ENCODE data around the gene TTC34.

TTC34 gene

GRCh38 chr1:2828586-2829250, 27.2 kb upstream of the TTC34 start:
- DNase-seq (ENCODE audit: low read depth in 3 of 3) = no peak

GRCh38 chr1:2826736-2827292, 25.3 kb upstream of the TTC34 start:
- no peak for DNase-seq (ENCODE audit: low read depth in 3 of 3)

- no peak for DNase-seq (ENCODE audit: low read depth in 3 of 3)
These were observed 24.8 kb upstream of the TTC34 start for GRCh38 chr1:2826316-2826715.

DNA sequence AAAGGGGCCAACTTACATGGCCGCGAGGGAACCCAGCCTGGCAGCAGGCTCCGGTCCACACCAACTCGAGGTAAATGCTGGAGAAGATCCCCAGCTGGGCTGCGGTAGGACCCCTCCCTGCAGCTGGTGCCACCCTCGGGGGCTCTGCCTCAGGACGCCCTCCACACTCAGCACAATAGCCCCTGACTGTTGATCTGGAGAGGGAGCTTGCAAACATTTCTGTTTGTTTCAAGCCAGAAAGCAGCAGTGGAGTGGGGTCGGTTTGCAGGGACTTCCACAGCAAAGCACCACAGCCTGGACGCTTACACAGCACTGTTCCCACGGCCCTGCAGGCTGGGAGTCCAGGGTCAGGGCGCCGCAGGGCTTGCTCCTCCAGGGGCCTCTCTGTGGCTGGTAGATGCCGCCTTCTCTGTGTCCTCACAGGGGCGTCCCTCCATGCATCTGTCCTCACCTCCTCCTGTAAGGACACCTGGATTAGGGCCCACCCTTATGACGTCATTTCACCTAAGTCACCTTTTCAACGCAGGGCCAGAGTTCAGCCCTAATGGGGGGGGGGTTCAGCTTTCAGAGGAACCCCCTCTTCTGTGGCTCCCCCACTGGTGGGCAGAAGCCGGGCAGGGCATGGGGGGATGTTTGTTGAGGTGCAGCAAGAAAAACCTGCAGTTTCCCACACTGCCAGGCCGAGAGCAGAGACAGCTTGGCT, 24.1 kb upstream of the TTC34 start:
- DNase-seq (ENCODE audit: low read depth in 3 of 3) = no peak

GRCh38 chr1:2824999-2825398, 23.5 kb upstream of the TTC34 start:
- DNase-seq (ENCODE audit: low read depth in 3 of 3) = no peak

GRCh38 chr1:2823921-2824610, 22.6 kb upstream of the TTC34 start:
- no peak for DNase-seq (ENCODE audit: low read depth in 3 of 3)

- no peak for DNase-seq (ENCODE audit: low read depth in 3 of 3)
These were observed 21.2 kb upstream of the TTC34 start for GRCh38 chr1:2822621-2823145.

DNA sequence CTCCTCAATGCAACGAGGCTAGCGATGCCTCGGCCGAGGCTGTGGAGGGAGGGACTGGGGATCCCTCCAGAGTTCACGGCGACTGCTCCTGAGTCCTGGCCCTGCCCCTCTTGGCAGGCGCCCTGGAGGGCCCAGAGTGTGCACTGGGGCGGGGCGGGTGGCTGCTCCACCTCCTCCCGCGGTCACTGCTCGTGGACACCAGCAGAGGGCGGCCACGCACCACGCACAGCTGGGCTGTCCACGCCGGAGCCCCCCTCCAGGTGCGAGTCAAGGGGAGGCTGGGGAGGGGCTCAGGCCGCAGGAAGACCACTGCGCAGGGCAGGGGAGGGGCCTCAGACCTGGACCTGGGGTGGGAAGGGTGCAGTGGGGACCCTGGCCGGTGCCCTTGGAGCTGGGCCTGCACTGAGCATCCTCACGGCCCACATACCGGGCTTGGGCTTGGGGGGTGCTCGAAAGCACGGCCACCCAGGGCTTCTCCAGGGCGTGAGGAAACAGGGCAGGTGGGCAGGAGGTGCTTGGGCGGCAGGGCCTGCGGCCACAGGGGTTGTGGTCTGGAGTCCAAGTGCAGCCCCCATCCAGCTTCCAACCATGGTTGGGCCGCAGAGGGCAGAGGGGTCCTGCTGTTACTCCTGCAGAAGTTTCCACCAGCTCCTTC, 20.6 kb upstream of the TTC34 start:
- DNase-seq (ENCODE audit: low read depth in 3 of 3) = peak in 2 of 3 experiments; percentile 13 to 18

GRCh38 chr1:2821373-2821955, 20.0 kb upstream of the TTC34 start:
- DNase-seq (ENCODE audit: low read depth in 3 of 3) = no peak

DNA sequence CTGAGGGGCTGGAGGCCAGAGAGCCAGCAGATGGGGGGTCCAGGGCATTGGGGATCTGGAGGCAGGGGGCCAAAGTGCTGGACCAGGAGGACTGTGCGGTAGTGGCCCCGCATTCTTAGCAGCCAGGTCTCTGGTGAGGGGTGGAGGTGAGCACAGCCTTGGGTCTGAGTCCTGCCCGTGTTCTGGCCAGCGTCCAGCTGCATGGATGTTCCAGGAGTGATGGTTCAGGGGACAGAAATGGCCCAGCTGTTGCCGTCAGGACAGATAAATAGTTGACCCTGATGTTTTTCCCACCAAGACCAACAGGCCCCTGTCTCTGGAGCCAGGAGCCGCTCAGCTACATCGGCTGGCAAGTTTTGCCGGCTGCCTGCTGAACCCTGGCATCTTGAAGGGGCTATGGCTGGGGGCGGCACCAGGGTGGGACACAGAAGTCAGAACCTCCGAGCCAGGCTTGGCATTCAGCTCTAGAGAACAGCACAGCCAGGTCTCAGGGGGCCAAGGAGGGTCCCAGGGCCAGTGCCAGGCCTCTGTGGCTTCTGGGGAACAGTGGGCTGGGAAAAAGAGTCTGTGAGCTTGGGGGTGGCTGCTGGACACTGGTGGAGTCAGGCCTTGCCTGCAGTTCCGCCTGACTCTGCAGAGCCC, 19.4 kb upstream of the TTC34 start:
- DNase-seq (ENCODE audit: low read depth in 3 of 3) = no peak

- no peak for DNase-seq (ENCODE audit: low read depth in 3 of 3)
These were observed 18.6 kb upstream of the TTC34 start for GRCh38 chr1:2819831-2820730.

DNA sequence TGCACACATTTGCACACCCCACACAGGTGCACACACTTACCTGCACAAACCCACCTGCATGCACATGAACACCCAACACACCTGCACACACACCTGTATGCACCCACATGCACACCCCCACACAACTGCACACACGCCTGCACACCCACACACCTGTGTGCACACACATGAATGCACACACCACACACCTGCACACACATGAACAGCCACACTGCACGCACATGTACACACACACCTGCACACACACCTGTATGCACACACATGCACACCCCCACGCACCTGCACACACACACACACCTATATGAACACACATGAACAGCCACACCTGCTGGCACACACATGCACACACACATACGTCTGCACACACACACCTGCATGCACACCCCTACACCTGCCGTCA, 17.9 kb upstream of the TTC34 start:
- DNase-seq (ENCODE audit: low read depth in 3 of 3) = no peak

DNA sequence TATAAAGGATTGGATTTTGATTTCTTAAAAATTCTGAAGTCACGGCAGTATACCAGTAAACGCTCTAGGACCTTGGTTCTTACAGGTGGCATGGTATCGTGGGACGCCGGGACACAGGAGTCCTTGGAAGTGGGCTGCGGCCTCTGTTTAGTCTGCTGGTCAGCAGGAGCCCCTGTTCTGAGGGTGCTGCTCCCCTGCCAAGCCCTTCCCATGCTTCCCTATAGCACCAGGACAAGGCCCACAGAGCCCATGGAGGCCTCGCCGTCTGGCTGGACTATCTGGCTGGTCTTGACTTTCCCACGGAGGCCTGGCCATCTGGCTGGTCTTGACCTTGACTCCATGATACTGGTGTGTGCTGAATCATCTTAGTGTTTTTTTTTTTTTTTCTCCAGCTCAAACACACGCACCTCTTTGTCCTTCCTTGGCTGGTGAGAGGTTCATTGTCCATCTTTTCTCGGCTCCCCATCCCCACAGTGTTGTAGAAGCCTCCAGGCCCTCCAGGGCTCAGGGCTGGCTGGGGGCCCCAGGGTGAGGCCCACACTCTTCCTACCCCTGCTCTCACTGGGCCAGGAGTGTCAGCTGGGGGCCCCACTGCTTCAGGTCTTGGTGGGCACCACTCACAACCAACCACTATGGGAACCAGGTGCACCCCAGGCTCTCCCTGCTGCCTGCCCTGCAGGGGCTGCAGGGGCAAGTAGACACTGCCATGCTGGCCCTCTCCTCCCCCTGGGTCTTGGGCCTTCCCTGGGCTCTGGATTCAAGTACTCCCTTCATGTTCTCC, 16.5 kb upstream of the TTC34 start:
- DNase-seq (ENCODE audit: low read depth in 3 of 3) = no peak

- DNase-seq (ENCODE audit: low read depth in 3 of 3) = no peak
These were observed 15.3 kb upstream of the TTC34 start for GRCh38 chr1:2816786-2817185.

DNA sequence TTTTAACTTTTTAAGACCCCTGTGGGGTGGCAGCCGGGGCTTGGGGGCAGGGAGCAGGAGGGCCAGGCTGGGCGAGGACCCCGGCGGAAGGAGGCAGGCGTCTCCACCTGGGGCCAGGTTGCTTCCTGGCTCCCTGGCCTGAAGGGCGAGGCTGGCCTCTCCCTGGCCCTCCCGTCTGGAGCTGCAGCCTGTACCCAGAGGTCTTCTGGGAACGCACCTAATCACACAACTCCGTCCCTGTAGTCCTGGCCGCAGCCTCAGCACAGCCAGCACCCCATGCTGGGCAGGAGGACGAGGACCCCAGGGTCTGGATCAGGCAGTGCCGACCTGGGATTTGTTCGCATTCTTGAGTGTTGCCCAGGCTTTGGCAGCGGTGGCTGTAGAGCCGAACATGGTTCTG, 14.1 kb upstream of the TTC34 start:
- no peak for DNase-seq (ENCODE audit: low read depth in 3 of 3)

GRCh38 chr1:2814511-2815075, 13.1 kb upstream of the TTC34 start:
- DNase-seq (ENCODE audit: low read depth in 3 of 3) = no peak

DNA sequence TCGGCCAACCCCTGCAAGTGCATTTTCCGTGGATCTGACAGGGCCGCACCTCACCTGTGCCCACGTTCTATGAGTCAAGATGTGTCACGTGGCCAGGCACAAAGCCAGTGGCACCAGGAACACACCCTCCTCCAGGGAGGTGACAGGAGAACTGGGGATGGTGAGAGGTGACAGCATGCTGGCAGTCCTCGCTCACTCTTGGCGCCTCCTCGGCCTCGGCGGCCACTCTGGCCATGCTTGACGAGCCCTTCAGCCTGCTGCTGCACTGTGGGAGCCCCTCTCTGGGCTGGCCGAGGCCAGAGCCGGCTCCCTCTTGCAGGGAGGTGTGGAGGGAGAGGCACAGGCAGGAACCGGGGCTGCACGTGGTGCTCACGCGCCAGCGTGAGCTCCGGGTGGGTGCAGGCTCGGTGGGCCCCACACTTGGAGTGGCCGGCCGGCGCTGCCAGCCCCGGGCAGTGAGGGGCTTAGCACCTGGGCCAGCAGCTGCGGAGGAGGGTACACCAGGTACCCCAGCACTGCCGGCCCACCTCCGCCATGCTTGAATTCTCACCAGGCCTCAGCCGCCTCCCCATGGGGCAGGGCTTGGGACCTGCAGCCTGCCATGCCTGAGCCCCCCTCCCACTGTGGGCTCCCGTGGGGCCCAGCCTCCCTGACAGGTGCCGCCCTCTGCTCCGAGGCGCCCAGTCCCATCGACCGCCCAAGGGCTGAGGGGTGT, 11.6 kb upstream of the TTC34 start:
- no peak for DNase-seq (ENCODE audit: low read depth in 3 of 3)

DNA sequence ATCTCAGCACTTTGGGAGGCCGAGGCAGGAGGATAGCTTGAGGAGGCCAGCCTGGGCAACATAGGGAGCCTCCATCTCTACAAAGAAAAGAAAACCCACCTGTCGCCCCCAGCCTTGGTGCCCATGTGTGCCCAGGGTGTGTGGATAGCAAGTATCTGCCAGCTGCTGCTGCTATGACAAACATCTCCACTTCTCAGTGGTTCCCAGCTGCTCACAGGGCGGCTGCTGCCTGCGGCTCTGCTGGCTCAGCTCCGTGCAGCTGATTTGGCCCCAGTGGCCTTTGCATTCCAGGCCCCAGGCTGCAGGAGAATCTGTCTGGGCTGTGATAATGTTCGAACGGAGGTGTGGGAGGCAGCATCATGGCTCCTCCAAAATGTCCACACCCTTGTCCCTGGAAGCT, 10.6 kb upstream of the TTC34 start:
- no peak for DNase-seq (ENCODE audit: low read depth in 3 of 3)

All from stimulated activated CD4-positive, alpha-beta T cell treated with anti-CD3 and anti-CD28 coated beads, TNF-alpha, amount 100 ng/mL, for 4 hours (primary cell).